Epithelial cell of esophagus (primary cell): ENCODE data around the gene VAT1L.

Source experiments
- DNase-seq: peaks from one replicate; pipeline ENCODE4 v3.0.0; 2010; ENCODE audit warnings: low read depth
- H3K4me3 ChIP-seq: 2 replicates; pipeline ENCODE4 v1.5.1; 2011; ENCODE audit warnings: mild to moderate bottlenecking, low read length, control low read depth
- TF ChIP-seq, protein P1 (sequence below): IDR thresholded peaks from 2 replicates; pipeline ENCODE4 v1.5.1; 2011; ENCODE audit warnings: low read depth, mild to moderate bottlenecking, low read length, control low read depth, inconsistent platforms; ENCODE audit not compliant: insufficient read depth; ENCODE audit errors: missing control alignments

VAT1L gene

DNA sequence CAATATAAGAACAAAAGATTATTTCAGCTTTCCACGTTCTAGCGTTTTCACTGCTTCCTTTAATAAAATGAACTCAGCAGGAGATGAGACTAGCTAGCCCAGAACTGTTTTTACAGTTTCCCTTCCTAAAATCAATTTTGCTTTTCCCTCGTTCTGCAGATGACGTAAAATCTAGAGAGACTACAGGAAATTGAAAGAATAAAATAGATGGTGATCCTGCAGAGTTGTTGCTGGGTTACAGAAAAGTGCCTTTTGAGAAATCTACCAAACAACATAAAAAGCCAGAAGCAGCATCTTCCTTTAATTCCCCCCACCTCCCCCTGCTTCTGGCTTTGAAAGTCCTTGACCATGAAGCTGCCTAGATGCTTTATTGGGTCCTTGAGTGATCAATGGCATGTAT, 137.2 kb downstream of the VAT1L start:
- no peak for DNase-seq
- H3K4me3 ChIP-seq: no peak overlapping the region
- TF ChIP-seq, protein P1, sequence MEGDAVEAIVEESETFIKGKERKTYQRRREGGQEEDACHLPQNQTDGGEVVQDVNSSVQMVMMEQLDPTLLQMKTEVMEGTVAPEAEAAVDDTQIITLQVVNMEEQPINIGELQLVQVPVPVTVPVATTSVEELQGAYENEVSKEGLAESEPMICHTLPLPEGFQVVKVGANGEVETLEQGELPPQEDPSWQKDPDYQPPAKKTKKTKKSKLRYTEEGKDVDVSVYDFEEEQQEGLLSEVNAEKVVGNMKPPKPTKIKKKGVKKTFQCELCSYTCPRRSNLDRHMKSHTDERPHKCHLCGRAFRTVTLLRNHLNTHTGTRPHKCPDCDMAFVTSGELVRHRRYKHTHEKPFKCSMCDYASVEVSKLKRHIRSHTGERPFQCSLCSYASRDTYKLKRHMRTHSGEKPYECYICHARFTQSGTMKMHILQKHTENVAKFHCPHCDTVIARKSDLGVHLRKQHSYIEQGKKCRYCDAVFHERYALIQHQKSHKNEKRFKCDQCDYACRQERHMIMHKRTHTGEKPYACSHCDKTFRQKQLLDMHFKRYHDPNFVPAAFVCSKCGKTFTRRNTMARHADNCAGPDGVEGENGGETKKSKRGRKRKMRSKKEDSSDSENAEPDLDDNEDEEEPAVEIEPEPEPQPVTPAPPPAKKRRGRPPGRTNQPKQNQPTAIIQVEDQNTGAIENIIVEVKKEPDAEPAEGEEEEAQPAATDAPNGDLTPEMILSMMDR: no peak

DNA sequence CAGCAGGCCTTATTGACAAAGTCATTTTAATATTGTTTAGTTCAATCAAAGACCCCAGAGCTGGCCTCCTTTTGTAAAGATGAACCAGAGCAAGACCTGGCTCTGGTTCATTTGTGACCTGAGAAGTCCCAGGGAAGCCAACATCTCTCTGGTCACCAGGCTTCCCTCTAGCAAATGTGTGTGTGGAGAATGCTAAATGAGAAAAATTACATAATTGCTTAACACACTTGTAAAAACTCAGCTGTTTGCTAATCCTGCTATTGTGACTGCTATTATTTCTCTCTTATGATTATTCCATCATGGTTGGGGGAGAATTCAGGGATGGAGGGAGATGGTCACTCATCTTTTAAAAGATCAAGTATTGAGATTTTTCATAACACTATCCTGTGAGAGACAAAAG, 139.7 kb downstream of the VAT1L start:
- TF ChIP-seq, protein P1: no peak
- no peak for DNase-seq
- H3K4me3 ChIP-seq: no peak overlapping the region

DNA sequence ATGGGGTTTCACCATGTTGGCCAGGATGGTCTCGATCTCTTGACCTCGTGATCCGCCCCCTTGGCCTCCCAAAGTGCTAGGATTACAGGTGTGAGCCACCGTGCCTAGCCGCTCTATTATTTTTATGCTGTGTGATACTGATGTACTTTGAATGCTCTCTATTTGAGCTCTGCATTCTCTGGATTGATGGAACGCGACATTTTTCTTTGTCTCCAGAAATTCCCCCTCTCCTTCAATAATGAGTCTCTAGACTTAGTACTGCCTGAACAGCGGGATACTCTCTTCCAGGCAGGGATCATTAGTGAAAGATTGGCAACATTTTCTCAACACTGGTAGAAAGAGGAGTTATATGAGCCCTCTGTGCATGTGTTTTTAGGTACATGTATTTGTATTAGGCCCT, 140.6 kb downstream of the VAT1L start:
- TF ChIP-seq, protein P1: no peak

DNA sequence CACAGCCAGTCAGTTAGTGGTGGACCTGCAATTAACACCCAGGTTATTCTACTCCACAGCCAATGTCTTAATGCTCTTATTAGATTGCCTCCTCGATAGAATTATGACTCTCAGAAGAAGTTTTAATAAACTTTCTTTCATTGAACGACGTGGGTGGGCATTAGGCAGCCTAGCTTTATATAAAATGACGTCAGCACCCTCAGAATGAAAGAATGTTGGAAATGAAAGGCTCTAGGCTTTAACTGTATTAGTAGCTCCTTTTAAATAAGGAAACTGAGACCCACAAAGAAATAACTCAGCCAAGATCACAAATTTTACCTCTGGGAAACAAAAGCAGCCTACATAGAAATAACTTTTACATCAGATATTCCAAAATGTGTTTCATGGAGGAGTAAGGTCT, 142.7 kb downstream of the VAT1L start:
- no peak overlapping the region for H3K4me3 ChIP-seq
- DNase-seq: no peak
- TF ChIP-seq, protein P1: no peak

More for the DNA sequence above, 140.6 kb downstream of the VAT1L start:
- no peak overlapping the region for H3K4me3 ChIP-seq
- no peak for DNase-seq

DNA sequence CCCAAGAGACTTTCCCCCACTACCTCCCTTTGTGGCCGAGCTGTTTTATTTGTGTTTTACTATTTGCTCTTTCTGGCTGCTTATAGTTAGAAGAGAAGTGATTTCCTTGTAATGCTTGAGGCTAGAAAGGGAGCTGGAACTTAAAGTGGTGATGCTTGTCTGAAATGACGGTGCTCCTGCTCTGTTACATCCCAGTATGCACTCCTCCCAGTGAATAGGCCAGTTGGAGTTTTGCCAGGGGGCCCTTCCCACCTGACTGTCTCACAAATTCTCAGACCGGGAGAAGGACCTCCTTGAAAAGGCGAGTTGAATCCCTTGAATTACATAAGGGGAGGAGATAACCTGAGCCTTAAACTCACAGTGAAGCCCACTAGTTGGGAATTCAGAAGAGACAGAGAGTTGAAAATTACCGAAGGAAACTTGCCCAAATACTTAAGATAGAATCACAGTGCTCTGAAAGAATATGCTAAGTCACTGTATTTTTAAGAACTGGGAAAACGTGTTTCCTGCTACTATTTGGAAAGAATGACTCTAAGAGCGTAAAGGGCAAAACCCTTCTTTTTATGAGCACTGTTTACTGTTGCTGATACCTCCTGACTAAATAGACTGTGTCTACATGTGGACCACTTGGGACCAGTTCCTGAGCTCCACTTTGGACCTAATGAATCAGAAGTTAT, 149.2 kb downstream of the VAT1L start:
- no peak for DNase-seq
- H3K4me3 ChIP-seq: no peak overlapping the region
- TF ChIP-seq, protein P1: no peak

DNA sequence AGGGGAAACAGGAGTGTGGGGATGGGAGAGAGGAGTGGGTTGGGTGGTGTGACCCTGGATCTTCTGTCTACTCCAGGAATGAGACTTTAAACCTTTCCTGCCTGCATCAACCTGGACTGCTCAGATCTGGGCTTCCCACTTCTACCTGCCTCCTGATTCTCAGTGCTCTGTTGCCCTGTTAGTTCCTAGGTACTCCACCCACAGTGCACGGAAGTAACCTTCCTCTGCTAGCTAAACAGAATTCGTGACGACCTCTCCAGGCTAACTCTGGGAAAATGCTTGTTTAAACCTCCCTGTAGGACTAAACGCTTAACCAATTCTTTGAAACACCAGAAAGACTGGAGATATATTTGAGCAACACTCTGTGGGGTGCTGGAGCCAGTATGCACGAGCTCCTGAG, 150.5 kb downstream of the VAT1L start:
- no peak overlapping the region for H3K4me3 ChIP-seq
- no peak for DNase-seq
- TF ChIP-seq, protein P1: no peak

DNA sequence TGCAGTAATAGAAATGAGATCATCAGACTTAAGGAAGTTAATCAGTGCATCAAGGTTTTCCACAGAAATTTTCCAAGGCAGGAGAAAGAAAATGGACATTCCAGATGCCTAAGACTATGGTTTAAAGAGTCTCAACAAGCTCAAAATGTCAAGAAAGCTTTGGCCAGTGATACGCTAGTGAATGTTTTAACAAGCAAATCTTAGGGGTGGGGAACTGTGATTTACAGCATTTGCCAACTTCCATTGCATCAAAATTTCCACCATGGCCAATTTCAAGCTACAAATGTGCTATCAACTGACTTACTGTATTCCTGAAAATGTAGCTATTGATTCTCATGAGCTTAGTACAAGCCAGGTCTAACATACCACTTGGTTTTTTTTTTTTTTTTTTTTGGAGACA, 151.6 kb downstream of the VAT1L start:
- H3K4me3 ChIP-seq: no peak overlapping the region
- no peak for DNase-seq

More for the DNA sequence above, 151.6 kb downstream of the VAT1L start:
- TF ChIP-seq, protein P1: no peak
